ENCODE results near the gene FECH. TPM values are rescaled to one million over a fixed set of nuclear protein-coding genes. Genes with fewer than 3 reads are reported as not detected.

The FECH gene
- polyA plus RNA-seq, 1 donor (not counting 4 experiments of a cell fraction or from before 2014, with no cell fraction given): 29.2 TPM

GRCh38 chr18:57630002-57630753 is 43.7 kb upstream of the FECH start:
- TF ChIP-seq CTCF (optimal IDR thresholded peaks at IDR 0.05 in 1 of 3, IDR thresholded peaks at IDR 0.05 in 1 of 3, conservative IDR thresholded peaks at IDR 0.05 in 1 of 3; ENCODE audit: extremely low read depth in 1 of 3, insufficient read depth in 2 of 3, low read length in 3 of 3) (peak; percentile 60 to 92 (median 77)), EZH2 (IDR thresholded peaks at IDR 0.05; ENCODE audit: low read length) (no peak)
- FAIRE-seq: peak; percentile 66

GRCh38 chr18:57629422-57629821 is 42.9 kb upstream of the FECH start:
- TF ChIP-seq CTCF (optimal IDR thresholded peaks at IDR 0.05 in 1 of 3, IDR thresholded peaks at IDR 0.05 in 1 of 3, conservative IDR thresholded peaks at IDR 0.05 in 1 of 3; ENCODE audit: extremely low read depth in 1 of 3, insufficient read depth in 2 of 3, low read length in 3 of 3) (no peak), EZH2 (IDR thresholded peaks at IDR 0.05; ENCODE audit: low read length) (no peak)
- FAIRE-seq (no peak), DNase-seq (ENCODE audit: low read depth, low spot score) (no peak)
- H3K27ac ChIP-seq (ENCODE audit: control insufficient read depth, insufficient read depth, low read length): no peak overlapping the region
- H3K27me3 ChIP-seq (ENCODE audit: control insufficient read depth, extremely low read depth, insufficient read depth, low read length): no peaks in the 10 kb centered on the region
- peaks cover 16% of the 10 kb centered on the region for H3K4me1 ChIP-seq (ENCODE audit: control insufficient read depth, extremely low read depth, insufficient read depth, low read length)
- no peaks in the 10 kb centered on the region for H3K36me3 ChIP-seq (ENCODE audit: control insufficient read depth in 2 of 2, extremely low read depth in 1 of 2, insufficient read depth in 2 of 2, low read length in 2 of 2)
- no peaks in the 10 kb centered on the region for H3K79me2 ChIP-seq (ENCODE audit: control insufficient read depth, insufficient read depth, low read length)
- peak overlapping the region; percentile 82 for H3K4me2 ChIP-seq (ENCODE audit: control insufficient read depth, extremely low read depth, insufficient read depth, low read depth, low read length)
- peak overlapping the region; percentile 79 for H3K9ac ChIP-seq (ENCODE audit: control insufficient read depth, extremely low read depth, insufficient read depth, low read length)
- no peaks in the 10 kb centered on the region for H3K9me1 ChIP-seq (ENCODE audit: control insufficient read depth, extremely low read depth, insufficient read depth, low read length)
- H3K9me3 ChIP-seq (ENCODE audit: control insufficient read depth, low read depth, low read length): no peaks in the 10 kb centered on the region
- peak overlapping the region in 1 of 3 experiments; percentile 85 for H3K4me3 ChIP-seq (ENCODE audit: control insufficient read depth in 2 of 3, extremely low read depth in 1 of 3, insufficient read depth in 2 of 3, low read depth in 1 of 3, low read length in 3 of 3)
- no peaks in the 10 kb centered on the region for H4K20me1 ChIP-seq (ENCODE audit: control insufficient read depth, extremely low read depth, insufficient read depth, low read length)
- H2AFZ ChIP-seq (ENCODE audit: control insufficient read depth, low read length): peak overlapping the region; percentile 98
- dilution Hi-C loops (cut with MboI; ENCODE audit: extremely low pct_ligation_motif_present, low sequenced_read_pairs): no loop called here

More at GRCh38 chr18:57630002-57630753, 43.7 kb upstream of the FECH start:
- peak overlapping the region; percentile 66 for H3K27ac ChIP-seq (ENCODE audit: control insufficient read depth, insufficient read depth, low read length)
- peak overlapping the region; percentile 82 for H3K4me2 ChIP-seq (ENCODE audit: control insufficient read depth, extremely low read depth, insufficient read depth, low read depth, low read length)
- H3K9ac ChIP-seq (ENCODE audit: control insufficient read depth, extremely low read depth, insufficient read depth, low read length): peak overlapping the region; percentile 79
- H3K27me3 ChIP-seq (ENCODE audit: control insufficient read depth, extremely low read depth, insufficient read depth, low read length): no peaks in the 10 kb centered on the region
- no peaks in the 10 kb centered on the region for H3K9me1 ChIP-seq (ENCODE audit: control insufficient read depth, extremely low read depth, insufficient read depth, low read length)
- dilution Hi-C loops (cut with MboI; ENCODE audit: extremely low pct_ligation_motif_present, low sequenced_read_pairs): no loop called here
- peak overlapping the region; percentile 53 to 90 (median 85) for H3K4me3 ChIP-seq (ENCODE audit: control insufficient read depth in 2 of 3, extremely low read depth in 1 of 3, insufficient read depth in 2 of 3, low read depth in 1 of 3, low read length in 3 of 3)
- DNase-seq (ENCODE audit: low read depth, low spot score): no peak
- H3K9me3 ChIP-seq (ENCODE audit: control insufficient read depth, low read depth, low read length): no peaks in the 10 kb centered on the region
- H3K79me2 ChIP-seq (ENCODE audit: control insufficient read depth, insufficient read depth, low read length): no peaks in the 10 kb centered on the region
- H3K36me3 ChIP-seq (ENCODE audit: control insufficient read depth in 2 of 2, extremely low read depth in 1 of 2, insufficient read depth in 2 of 2, low read length in 2 of 2): no peaks in the 10 kb centered on the region
- H2AFZ ChIP-seq (ENCODE audit: control insufficient read depth, low read length): peak overlapping the region; percentile 98
- no peaks in the 10 kb centered on the region for H4K20me1 ChIP-seq (ENCODE audit: control insufficient read depth, extremely low read depth, insufficient read depth, low read length)
- peaks cover 16% of the 10 kb centered on the region for H3K4me1 ChIP-seq (ENCODE audit: control insufficient read depth, extremely low read depth, insufficient read depth, low read length)
